Activated naive CD4-positive, alpha-beta T cell treated with anti-CD3 and anti-CD28 coated beads, Interleukin-2, amount 50 U/mL, for 72 hours (primary cell): ENCODE results near the gene OSBPL10. TPM values are rescaled to one million over a fixed set of nuclear protein-coding genes. Genes with fewer than 3 reads are reported as not detected.
A peak's percentile ranks its signal among the peaks of the same experiment; 100 is the strongest.

Source experiments
- ATAC-seq, 2 donors: fragments of 150-1000 bp; cut with Tn5 transposase; 2 replicates each; pipeline ENCODE4 v1.10.0; 2021; ENCODE audit warnings: mild to moderate bottlenecking in 2 of 2, moderate library complexity in 2 of 2
- DNase-seq, 2 donors: peaks; one replicate each; pipeline ENCODE4 v3.0.0; 2021 to 2022; ENCODE audit warnings: low spot score in 2 of 2
- H3K27ac Mint-ChIP-seq, 2 donors: one replicate each; pipeline ENCODE4 v1.8.0; 2022; ENCODE audit warnings: mild to moderate bottlenecking in 2 of 2, mixed read lengths in 2 of 2
- H3K36me3 Mint-ChIP-seq, 2 donors: one replicate each; pipeline ENCODE4 v1.8.0; 2022; ENCODE audit warnings: mixed read lengths in 2 of 2
- H3K9me3 Mint-ChIP-seq, 2 donors: one replicate each; pipeline ENCODE4 v1.8.0; 2022; ENCODE audit warnings: mixed read lengths in 2 of 2
- total RNA-seq, 2 donors: library from RNA; stranded (reverse); gene quantifications; one replicate each; pipeline ENCODE4 v1.2.3, GENCODE V29; 2022

The OSBPL10 gene
- total RNA-seq, 2 donors from 2014 or later = 1.1 to 32.6 TPM

DNA sequence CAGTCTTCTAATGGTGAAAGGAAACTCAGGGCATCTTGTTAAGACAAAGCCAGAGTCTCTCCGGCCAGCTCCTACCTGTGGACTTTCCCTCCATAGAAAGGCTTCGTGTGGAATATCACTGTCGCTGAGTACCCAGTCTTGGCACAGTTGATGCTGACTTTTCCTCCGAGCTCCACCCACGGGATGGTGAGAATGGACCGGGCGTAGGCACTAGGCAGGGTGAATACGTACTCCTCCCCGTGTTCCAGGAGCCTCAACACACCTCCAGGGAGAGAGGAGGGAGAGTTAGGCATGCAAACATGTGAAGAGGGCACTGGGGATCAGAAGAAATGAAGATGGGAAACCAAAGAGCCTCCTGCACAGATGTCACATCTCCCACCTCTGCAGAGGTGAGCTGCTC lies 310.3 kb downstream of the OSBPL10 start:
- peaks cover 0 to 10% of the 10 kb centered on the region in 2 donors for H3K9me3 Mint-ChIP-seq
- H3K27ac Mint-ChIP-seq = no peak overlapping the region
- peaks cover 0 to 5% of the 10 kb centered on the region in 2 donors for H3K36me3 Mint-ChIP-seq
- DNase-seq (no peak), ATAC-seq (no peak)

DNA sequence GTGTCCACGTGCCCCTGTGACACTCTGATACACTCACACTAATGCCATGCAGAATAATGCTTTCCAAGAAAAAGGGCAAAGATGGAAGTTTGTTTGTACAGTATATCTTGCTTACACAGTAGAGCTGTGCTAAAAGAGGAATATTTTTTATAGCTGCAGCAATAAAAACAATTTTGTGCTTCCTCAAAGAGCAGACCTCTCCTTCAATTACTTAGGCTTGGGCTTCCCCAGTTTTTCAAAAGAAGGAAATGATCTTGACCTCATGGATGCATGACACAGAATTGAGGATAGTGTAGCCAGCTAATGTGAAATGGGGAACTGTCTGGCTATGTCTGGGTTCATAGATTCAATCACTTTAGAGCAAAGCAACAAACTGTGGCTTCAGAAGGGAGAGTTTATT lies 310.9 kb downstream of the OSBPL10 start:
- peaks cover 0 to 10% of the 10 kb centered on the region in 2 donors for H3K9me3 Mint-ChIP-seq
- peaks cover 0 to 5% of the 10 kb centered on the region in 2 donors for H3K36me3 Mint-ChIP-seq
- ATAC-seq = no peak
- no peak for DNase-seq
- H3K27ac Mint-ChIP-seq = no peak overlapping the region

DNA sequence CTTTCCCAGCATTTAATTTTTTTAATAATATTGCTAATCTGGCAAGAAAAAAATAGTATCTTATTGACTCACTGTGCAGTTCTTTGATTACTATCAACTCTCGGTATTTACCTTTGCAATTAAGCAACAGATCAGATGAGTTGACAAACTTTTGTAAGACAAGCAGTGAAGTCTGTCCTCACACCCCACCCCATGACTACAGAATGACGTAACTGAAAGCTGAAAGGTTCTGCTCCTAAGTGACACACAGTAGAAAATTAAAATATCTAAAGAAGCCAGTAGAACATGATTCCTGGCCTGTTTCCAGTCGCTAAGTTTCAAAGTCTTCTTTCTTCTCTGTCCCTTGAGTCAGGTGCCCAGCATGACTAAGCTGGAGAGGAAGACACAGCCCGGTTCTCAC lies 312.8 kb downstream of the OSBPL10 start:
- H3K36me3 Mint-ChIP-seq = peaks cover 0 to 8% of the 10 kb centered on the region in 2 donors
- H3K9me3 Mint-ChIP-seq = peaks cover 0 to 3% of the 10 kb centered on the region in 2 donors
- no peak overlapping the region for H3K27ac Mint-ChIP-seq
- ATAC-seq (peak in 1 of 2 donors; percentile 58), DNase-seq (no peak)

DNA sequence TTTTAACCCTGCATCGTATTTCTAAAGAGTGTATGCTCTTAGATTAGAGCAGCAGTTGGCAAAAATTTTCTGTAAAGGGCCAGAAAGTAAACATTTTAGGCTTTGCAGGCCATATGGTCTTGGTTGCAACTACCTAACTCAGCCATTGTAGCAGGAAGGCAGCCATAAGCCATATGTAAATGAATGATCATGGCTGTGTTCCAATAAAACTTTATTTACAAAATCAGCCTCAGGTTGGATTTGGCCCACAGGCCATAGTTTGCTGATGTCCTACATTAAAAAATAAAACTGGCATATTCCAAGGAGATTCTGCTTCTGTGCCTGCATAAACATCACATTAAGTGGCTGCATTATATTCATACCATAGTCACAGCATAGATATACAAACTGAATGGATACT lies 313.5 kb downstream of the OSBPL10 start:
- Mint-ChIP-seq H3K9me3 (peaks cover 0 to 3% of the 10 kb centered on the region in 2 donors), H3K36me3 (peaks cover 0 to 13% of the 10 kb centered on the region in 2 donors), H3K27ac (no peak overlapping the region)
- ATAC-seq (no peak), DNase-seq (no peak)

DNA sequence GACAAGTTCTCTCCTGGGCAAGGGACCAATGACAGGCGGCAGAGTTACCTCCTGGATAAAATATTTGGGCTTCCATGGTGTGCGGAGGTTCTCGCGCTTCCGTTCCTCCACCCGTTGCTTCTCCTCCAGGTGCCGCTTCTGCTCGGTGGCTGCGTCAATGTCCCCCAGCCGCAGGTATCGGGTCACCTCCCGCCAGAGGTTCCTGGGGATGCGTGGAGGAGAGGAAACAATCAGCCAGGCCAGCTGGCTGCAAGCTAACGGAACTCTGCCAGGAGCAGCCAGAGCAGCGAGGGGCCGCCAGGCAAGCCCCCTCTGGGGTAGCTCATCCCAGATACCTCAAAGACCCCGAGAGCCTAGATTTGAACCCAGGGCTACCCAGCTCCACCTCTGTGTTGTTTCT lies 317.0 kb downstream of the OSBPL10 start:
- H3K36me3 Mint-ChIP-seq = peaks cover 5 to 32% of the 10 kb centered on the region in 2 donors
- H3K27ac Mint-ChIP-seq = no peak overlapping the region
- no peak for DNase-seq
- ATAC-seq = no peak
- no peaks in the 10 kb centered on the region for H3K9me3 Mint-ChIP-seq

DNA sequence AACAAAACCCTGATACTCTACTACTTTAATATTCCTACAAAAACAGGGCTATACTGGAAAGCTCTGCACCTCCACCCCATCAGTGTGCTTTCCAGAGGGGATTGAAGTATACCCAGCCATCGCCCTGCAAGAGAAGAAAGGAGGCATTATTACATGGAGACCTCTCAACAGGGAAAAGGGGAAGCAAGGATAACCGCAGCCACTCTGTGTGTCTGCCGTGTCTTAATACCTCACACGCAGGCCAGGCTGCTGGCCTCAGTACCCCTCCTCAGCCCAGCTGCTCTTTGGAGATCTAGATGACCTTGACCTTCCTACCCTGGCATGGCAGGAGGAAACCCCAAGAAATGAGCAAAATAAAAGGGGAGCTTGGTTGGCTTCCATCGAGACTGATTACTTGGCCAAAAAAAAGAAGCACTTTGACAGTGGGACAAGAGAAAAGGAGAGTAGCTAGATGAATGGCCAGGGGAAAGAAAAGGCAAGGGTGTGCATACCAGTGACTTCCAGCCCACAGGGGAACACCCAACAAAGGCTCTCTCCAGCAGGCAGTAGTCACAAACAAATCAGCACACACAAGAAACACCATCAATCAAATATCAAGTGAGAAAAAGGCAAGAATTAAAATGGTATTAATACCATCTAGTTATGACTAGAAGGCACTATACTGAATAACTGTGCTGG lies 318.9 kb downstream of the OSBPL10 start:
- H3K27ac Mint-ChIP-seq = no peak overlapping the region
- ATAC-seq = no peak
- H3K36me3 Mint-ChIP-seq = peaks cover 18 to 51% of the 10 kb centered on the region in 2 donors

DNA sequence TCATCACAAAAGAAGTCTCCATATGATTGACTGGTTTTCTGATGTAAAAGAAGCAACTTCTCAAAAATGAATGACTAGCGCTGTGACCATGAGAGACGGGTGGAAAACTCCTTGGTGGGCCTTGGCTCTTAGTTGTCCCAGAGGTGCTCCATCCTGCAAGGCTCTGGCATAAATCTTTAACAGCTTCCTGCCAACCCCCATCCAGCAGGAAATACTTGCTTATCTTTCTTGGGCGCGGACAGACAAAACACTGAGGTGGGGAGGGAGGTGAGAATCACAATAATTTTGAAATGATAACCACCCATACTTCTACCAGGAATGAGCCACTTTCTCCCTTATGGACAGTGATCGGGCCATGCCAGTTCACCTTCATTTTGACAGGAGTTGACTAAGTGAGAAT lies 319.8 kb downstream of the OSBPL10 start:
- peaks cover 14 to 20% of the 10 kb centered on the region in 2 donors for H3K9me3 Mint-ChIP-seq
- DNase-seq = no peak
- ATAC-seq = no peak
- H3K27ac Mint-ChIP-seq = no peak overlapping the region
- peaks cover 26 to 60% of the 10 kb centered on the region in 2 donors for H3K36me3 Mint-ChIP-seq

More for the DNA sequence above, 318.9 kb downstream of the OSBPL10 start:
- no peak for DNase-seq
- H3K9me3 Mint-ChIP-seq = peaks cover 6 to 11% of the 10 kb centered on the region in 2 donors

DNA sequence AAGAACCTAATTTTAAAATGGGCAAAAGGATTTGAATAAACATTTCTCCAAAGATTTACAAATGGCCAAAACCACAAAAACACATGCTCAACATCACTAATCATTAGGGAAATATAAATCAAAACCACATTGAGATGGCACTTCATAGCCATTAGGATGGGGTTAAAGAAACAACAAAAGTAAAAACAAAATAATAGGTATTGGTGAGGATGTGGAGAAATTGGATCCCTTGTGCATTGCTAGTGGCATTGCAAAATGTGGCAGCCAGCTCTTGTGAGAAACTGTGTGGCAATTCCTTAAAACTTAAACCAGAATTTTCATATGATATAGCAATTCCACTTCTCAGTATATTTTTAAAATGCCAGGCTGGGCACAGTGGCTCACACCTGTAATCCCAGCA lies 321.8 kb downstream of the OSBPL10 start:
- H3K36me3 Mint-ChIP-seq = peaks cover 34 to 80% of the 10 kb centered on the region in 2 donors
- no peak for DNase-seq
- no peak overlapping the region for H3K27ac Mint-ChIP-seq
- ATAC-seq = no peak
- peaks cover 27 to 30% of the 10 kb centered on the region in 2 donors for H3K9me3 Mint-ChIP-seq

DNA sequence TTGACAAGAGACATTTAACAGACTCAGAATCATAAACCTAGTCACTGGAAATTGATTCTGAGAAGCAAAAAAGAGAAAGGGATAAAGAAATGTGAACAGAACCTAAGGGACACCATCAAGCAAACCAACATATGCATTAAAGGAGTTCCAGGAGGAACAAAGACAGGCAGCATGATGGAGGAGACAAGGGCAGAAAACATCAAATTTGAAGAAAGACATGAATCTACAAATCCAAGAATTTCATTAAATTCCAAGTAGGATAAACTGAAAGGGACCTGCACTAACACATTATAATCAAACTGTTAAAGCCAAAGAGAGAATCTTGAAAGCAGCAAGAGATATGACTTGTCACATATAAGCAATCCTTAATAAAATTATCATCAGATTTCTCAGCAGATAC lies 326.1 kb downstream of the OSBPL10 start:
- Mint-ChIP-seq H3K36me3 (peaks cover 59 to 92% of the 10 kb centered on the region in 2 donors), H3K9me3 (peaks cover 62 to 64% of the 10 kb centered on the region in 2 donors), H3K27ac (no peak overlapping the region)
- DNase-seq (no peak), ATAC-seq (no peak)

DNA sequence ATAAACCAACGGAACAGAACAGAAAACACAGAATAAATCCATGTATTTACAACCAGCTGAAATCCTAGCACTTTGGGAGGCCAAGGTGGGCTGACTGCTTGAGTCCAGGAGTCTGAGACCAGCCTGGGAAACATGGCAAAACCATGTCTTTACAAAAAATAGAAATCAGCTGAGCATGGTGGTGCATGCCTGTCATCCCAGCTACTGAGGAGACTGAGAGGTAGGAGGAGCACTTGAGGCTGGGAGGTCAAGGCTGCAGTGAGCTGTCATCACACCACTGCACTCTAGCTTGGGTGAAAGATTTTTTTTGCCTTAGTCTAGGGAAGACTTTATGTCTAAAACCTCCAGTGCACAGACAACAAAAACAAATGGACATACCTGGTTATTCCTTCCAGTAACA lies 327.6 kb downstream of the OSBPL10 start:
- peak overlapping the region in 1 of 2 donors; percentile 62 for H3K27ac Mint-ChIP-seq
- peak in 1 of 2 donors; percentile 10 for ATAC-seq
- peaks cover 74 to 79% of the 10 kb centered on the region in 2 donors for H3K9me3 Mint-ChIP-seq
- DNase-seq = no peak
- H3K36me3 Mint-ChIP-seq = peaks cover 74 to 97% of the 10 kb centered on the region in 2 donors

DNA sequence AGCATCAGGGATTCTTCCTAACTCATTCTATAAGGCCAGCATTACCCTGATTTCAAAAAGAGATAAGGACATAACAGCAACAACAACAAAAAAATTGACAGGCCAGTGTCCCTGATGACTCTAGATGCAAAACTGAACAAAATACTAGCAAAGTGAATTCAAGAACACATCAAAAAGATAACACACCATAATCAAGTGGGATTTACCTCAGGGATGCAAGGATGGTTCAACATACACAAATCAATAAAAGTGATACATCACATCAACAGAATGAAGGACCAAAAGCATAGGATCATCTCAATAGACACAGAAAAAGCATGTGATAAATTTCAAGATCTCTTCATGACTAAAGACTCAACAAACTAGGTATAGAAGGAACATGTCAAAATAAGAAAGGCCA lies 328.8 kb downstream of the OSBPL10 start:
- Mint-ChIP-seq H3K27ac (no peak overlapping the region), H3K9me3 (peaks cover 71 to 83% of the 10 kb centered on the region in 2 donors), H3K36me3 (peaks cover 71 to 96% of the 10 kb centered on the region in 2 donors)
- ATAC-seq (no peak), DNase-seq (no peak)

DNA sequence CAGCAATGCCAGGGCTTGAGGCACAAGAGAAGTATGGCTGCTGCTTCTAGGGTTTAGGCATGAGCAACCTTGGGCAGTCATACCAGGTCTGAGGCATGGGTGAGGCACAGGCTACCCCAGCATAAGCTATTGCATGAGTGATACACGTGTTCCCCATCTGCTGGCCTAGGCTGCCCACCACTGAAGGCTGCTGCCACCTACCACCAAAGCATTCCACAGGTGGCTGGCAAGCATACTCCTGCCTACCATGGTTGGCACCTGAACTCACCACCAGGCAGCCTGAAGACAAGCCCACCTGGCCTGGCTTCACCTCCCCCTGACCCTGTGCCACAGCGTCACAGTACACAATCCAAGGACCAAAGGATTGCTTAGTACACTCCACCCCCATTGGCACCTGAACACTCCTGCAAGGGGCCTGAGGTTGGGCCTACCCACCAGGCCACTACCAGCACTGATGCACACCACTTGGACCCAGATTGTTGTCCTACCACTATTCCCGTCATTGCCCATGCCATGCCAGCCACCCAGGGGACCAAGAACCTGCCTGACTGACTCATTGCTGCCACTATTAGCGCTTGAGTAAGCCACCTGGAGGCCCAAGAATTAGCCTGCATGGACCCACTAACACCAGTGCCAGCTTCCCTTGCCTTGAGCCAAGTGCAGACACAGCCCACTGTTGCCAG lies 332.6 kb downstream of the OSBPL10 start:
- Mint-ChIP-seq H3K27ac (peak overlapping the region in 1 of 2 donors; percentile 73), H3K9me3 (peaks cover 52 to 62% of the 10 kb centered on the region in 2 donors), H3K36me3 (peaks cover 66 to 86% of the 10 kb centered on the region in 2 donors)
- ATAC-seq (peak in 1 of 2 donors; percentile 17), DNase-seq (no peak)

DNA sequence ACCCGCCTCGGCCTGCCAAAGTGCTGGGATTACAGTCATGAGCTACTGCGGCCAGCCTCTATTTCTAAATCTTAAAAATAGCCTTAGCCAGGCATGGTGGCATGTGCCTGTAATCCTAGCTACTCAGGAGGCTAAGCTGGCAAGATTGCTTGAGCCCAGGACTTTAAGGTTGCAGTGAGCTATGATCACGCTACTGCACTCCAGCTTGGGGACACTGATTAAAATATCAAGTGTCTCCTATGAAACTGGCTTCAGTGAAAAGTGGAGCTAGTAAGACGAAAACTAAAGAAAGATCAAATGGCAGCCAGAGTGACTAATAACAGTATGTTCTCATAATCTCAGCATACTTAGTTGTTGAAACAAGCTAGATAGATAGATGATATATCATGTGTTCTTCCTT lies 335.8 kb downstream of the OSBPL10 start:
- H3K36me3 Mint-ChIP-seq = peaks cover 46 to 55% of the 10 kb centered on the region in 2 donors

DNA sequence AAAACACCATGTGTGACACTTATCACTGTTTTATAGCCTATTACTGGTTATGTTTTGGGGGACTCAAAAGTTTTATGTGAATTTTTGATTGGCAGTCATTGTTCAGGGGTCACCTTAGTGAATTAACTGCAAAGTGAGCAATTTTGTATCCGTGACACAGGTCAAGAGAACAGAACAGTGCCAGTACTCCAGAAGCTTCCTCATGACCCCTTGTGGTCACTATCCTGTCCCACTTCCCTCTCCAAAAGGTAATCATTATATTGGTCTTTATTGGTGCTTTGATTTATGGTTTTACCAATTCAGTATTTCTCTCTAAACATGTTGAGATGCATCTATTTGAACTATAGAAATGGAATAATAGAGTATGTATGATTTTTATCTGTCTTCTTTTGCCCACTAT lies 341.2 kb downstream of the OSBPL10 start:
- no peak for DNase-seq
- no peak for ATAC-seq
- H3K27ac Mint-ChIP-seq = no peak overlapping the region
- H3K36me3 Mint-ChIP-seq = peaks cover 5 to 28% of the 10 kb centered on the region in 2 donors
- peaks cover 4 to 5% of the 10 kb centered on the region in 2 donors for H3K9me3 Mint-ChIP-seq

More for the DNA sequence above, 335.8 kb downstream of the OSBPL10 start:
- peaks cover 30 to 37% of the 10 kb centered on the region in 2 donors for H3K9me3 Mint-ChIP-seq
- no peak for DNase-seq
- H3K27ac Mint-ChIP-seq = peak overlapping the region in 1 of 2 donors; percentile 27
- peak in 1 of 2 donors; percentile 65 for ATAC-seq

DNA sequence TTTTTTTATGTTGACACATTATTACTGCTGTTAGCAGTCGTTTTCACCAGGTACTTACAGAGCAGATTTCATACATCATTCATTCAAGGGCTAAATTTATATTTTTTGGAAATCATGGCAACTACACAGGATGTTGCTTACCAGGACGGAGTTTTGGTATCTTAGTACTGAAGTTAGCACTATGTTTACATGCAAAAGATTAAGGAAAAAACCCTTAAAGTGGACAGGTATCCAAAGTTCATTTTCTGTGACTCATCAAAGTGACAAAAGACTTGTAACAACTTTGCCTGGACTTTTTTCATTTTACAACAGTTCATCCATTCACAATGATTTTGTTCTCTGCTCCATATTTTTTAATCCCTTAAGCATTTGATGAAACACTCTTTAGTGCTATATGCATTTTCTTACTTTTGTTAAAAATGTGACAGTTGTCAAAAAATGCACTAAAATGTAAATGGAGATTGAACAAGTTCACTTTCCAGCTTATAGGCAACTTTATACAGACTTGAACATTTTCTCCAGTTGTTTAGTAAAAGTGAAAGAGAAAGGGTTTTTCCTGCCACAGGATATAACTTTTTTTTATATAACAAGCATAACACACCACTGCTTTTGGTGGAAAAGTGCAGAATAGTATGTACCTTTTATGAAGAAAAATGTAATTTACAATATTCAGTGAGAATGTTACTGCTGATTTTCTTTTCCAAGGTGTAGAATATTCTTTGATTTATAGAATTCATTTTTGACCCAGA lies 344.2 kb downstream of the OSBPL10 start:
- Mint-ChIP-seq H3K9me3 (no peaks in the 10 kb centered on the region), H3K36me3 (peaks cover 10 to 32% of the 10 kb centered on the region in 2 donors), H3K27ac (peak overlapping the region; percentile 26 to 32)
- ATAC-seq = peak; percentile 37 to 44
- DNase-seq = no peak

DNA sequence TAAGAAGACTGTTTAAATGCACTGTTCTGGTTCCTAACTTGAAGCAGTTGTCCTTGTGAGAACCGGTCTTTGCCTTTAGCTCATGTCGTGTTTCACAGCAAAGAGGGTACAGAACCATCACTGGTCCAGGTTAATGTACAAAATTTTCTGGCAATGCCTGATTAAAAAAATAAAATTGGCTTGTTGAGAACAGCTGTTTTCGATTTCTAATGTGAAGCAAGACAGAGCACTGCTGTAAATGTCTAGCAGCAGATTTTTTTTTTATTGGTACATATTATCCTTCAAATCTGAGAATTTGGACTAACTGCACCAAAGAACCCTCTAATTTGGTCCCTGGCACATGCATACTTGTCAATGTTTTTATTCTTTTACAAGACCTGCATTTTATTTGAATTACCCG lies 345.0 kb downstream of the OSBPL10 start:
- H3K27ac Mint-ChIP-seq = peak overlapping the region in 1 of 2 donors; percentile 40
- peak in 1 of 2 donors; percentile 12 for ATAC-seq
- H3K36me3 Mint-ChIP-seq = peaks cover 10 to 33% of the 10 kb centered on the region in 2 donors
- DNase-seq = no peak
- H3K9me3 Mint-ChIP-seq = no peaks in the 10 kb centered on the region

DNA sequence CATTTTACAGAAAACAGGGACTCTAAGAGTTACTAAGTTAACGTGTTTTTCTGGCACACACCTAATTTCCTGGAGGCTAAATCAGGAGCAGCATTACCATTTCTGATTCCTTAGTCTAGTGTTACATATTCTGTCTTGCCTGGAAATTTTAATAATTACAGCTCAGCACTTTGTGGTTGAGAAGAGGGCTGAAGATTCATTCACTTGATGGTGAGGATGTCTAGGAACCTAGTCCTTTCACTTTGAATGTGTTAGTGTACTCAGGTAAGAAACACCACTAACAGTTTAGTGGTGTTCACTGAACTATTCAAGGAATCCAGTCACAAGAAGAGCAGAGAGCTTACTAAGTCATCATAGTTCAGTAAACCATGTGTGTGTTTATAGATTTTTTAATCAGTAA lies 345.5 kb downstream of the OSBPL10 start:
- ATAC-seq = peak; percentile 66 to 87
- DNase-seq = no peak
- H3K9me3 Mint-ChIP-seq = no peaks in the 10 kb centered on the region
- H3K36me3 Mint-ChIP-seq = peaks cover 10 to 36% of the 10 kb centered on the region in 2 donors
- H3K27ac Mint-ChIP-seq = peak overlapping the region in 1 of 2 donors; percentile 40
